ENCODE measurements around the gene GTF2B.

Gene GTF2B

DNA sequence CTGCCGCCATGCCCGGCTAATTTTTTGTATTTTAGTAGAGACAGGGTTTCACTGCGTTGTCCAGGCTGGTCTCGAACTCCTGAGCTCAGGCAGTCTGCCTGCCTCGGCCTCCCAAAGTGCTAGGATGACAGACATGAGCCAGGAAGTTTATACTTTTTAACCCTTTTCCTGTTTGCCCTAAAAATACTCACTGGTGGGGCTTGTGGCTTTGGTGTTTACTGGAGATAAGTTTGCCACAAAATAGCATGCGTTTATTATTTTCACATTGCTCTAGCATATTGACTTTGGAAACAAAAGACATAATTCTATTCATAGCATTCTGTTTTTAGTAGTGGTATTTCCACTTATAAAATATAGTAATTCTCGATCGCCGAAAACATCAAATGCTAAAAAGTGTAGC is 19.8 kb upstream of the GTF2B start:
- WGBS, 2 donors (ENCODE audit: extremely low coverage in 2 of 2, insufficient read length in 2 of 2, insufficient replicate concordance in 1 of 2): no CpG with 5 or more reads among the region's 9 CpGs
- Histone ChIP-seq H3K27ac (replicated peaks; ENCODE audit: low read length) (no peak overlapping the region), H3K4me3 (ENCODE audit: low read length in 2 of 2) (no peak overlapping the region), H3K9ac (ENCODE audit: low read depth, low read length, poor library complexity) (no peak overlapping the region), H3K27me3 (ENCODE audit: control insufficient read depth in 3 of 3, insufficient read depth in 3 of 3, low read depth in 1 of 3, low read length in 3 of 3) (no peaks in the 10 kb centered on the region), H4K91ac (ENCODE audit: low read depth, low read length, poor library complexity) (no peak overlapping the region), H2BK5ac (ENCODE audit: low read length) (no peak overlapping the region), H2BK15ac (ENCODE audit: low read length) (no peak overlapping the region), H3K4ac (ENCODE audit: low read length) (no peak overlapping the region), H3K4me2 (ENCODE audit: insufficient read depth, low read length, poor library complexity, severe bottlenecking) (no peak overlapping the region), H2BK12ac (ENCODE audit: low read length) (no peak overlapping the region), H3K9me3 (replicated peaks in 1 of 2; ENCODE audit: control insufficient read depth in 2 of 2, insufficient read depth in 1 of 2, low read depth in 1 of 2, low read length in 2 of 2) (peaks cover 0 to 8% of the 10 kb centered on the region in 2 donors), H2AK5ac (ENCODE audit: low read depth, low read length) (no peak overlapping the region), H3K23ac (ENCODE audit: low read depth, low read length, poor library complexity) (no peak overlapping the region), H3K18ac (ENCODE audit: low read length) (no peak overlapping the region), H3K79me1 (ENCODE audit: low read depth, low read length) (no peaks in the 10 kb centered on the region), H3K14ac (ENCODE audit: low read length) (no peak overlapping the region), H3K4me1 (ENCODE audit: control insufficient read depth in 2 of 2, insufficient read depth in 1 of 2, low read depth in 1 of 2, low read length in 2 of 2) (no peaks in the 10 kb centered on the region), H2BK120ac (ENCODE audit: low read depth, low read length) (no peak overlapping the region), H4K8ac (ENCODE audit: low read depth, low read length) (no peak overlapping the region), H3K36me3 (replicated peaks in 1 of 2; ENCODE audit: control insufficient read depth in 2 of 2, insufficient read depth in 2 of 2, low read length in 2 of 2) (no peaks in the 10 kb centered on the region), H2AFZ (ENCODE audit: low read length) (no peak overlapping the region)
- DNase-seq (ENCODE audit: low spot score): no peak

GRCh38 chr1:88910401-88910800 is 19.0 kb upstream of the GTF2B start:
- Histone ChIP-seq H2AFZ (ENCODE audit: low read length) (no peak overlapping the region), H3K4me3 (ENCODE audit: low read length in 2 of 2) (no peak overlapping the region), H3K27ac (replicated peaks; ENCODE audit: low read length) (no peak overlapping the region), H3K14ac (ENCODE audit: low read length) (no peak overlapping the region), H2BK12ac (ENCODE audit: low read length) (no peak overlapping the region), H3K4me2 (ENCODE audit: insufficient read depth, low read length, poor library complexity, severe bottlenecking) (no peak overlapping the region), H3K79me1 (ENCODE audit: low read depth, low read length) (no peaks in the 10 kb centered on the region), H3K18ac (ENCODE audit: low read length) (no peak overlapping the region), H3K4ac (ENCODE audit: low read length) (no peak overlapping the region), H2BK5ac (ENCODE audit: low read length) (no peak overlapping the region), H3K27me3 (ENCODE audit: control insufficient read depth in 3 of 3, insufficient read depth in 3 of 3, low read depth in 1 of 3, low read length in 3 of 3) (no peaks in the 10 kb centered on the region), H3K36me3 (replicated peaks in 1 of 2; ENCODE audit: control insufficient read depth in 2 of 2, insufficient read depth in 2 of 2, low read length in 2 of 2) (no peaks in the 10 kb centered on the region), H2BK15ac (ENCODE audit: low read length) (no peak overlapping the region), H2AK5ac (ENCODE audit: low read depth, low read length) (no peak overlapping the region), H3K23ac (ENCODE audit: low read depth, low read length, poor library complexity) (no peak overlapping the region), H4K91ac (ENCODE audit: low read depth, low read length, poor library complexity) (no peak overlapping the region), H3K9me3 (replicated peaks in 1 of 2; ENCODE audit: control insufficient read depth in 2 of 2, insufficient read depth in 1 of 2, low read depth in 1 of 2, low read length in 2 of 2) (peaks cover 0 to 7% of the 10 kb centered on the region in 2 donors), H3K4me1 (ENCODE audit: control insufficient read depth in 2 of 2, insufficient read depth in 1 of 2, low read depth in 1 of 2, low read length in 2 of 2) (no peaks in the 10 kb centered on the region), H2BK120ac (ENCODE audit: low read depth, low read length) (no peak overlapping the region), H4K8ac (ENCODE audit: low read depth, low read length) (no peak overlapping the region), H3K9ac (ENCODE audit: low read depth, low read length, poor library complexity) (no peak overlapping the region)
- no peak for DNase-seq (ENCODE audit: low spot score)
- no CpG with 5 or more reads among the region's 1 CpG for WGBS, 2 donors (ENCODE audit: extremely low coverage in 2 of 2, insufficient read length in 2 of 2, insufficient replicate concordance in 1 of 2)

DNA sequence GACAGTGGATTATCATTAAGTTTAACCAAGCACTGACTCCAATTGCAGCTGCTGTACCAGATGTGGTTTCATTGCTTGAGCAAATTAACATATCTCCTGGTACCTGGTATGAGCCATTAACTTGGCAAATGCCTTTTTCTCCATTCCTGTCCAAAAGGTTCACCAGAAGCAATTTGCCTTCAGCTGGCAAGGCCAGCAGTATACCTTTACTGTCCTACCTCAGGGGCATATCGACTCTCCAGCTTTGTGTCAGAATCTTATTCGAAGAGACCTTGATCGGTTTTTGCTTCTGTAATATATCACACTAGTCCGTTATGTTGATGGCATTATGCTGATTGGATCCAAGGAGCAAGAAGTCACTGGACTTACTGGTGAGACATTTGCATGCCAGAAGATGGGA is 9.5 kb upstream of the GTF2B start:
- H3K4me3 ChIP-seq (ENCODE audit: low read length in 2 of 2): no peak overlapping the region
- WGBS, 2 donors (ENCODE audit: extremely low coverage in 2 of 2, insufficient read length in 2 of 2, insufficient replicate concordance in 1 of 2): no CpG with 5 or more reads among the region's 4 CpGs
- H3K9me3 ChIP-seq (replicated peaks in 1 of 2; ENCODE audit: control insufficient read depth in 2 of 2, insufficient read depth in 1 of 2, low read depth in 1 of 2, low read length in 2 of 2): no peaks in the 10 kb centered on the region
- H2AFZ ChIP-seq (ENCODE audit: low read length): no peak overlapping the region
- H3K27me3 ChIP-seq (ENCODE audit: control insufficient read depth in 3 of 3, insufficient read depth in 3 of 3, low read depth in 1 of 3, low read length in 3 of 3): no peaks in the 10 kb centered on the region
- no peak overlapping the region for H2BK12ac ChIP-seq (ENCODE audit: low read length)
- no peak overlapping the region for H4K8ac ChIP-seq (ENCODE audit: low read depth, low read length)
- no peak overlapping the region for H3K18ac ChIP-seq (ENCODE audit: low read length)
- no peak overlapping the region for H3K9ac ChIP-seq (ENCODE audit: low read depth, low read length, poor library complexity)
- no peak overlapping the region for H2BK15ac ChIP-seq (ENCODE audit: low read length)
- no peak overlapping the region for H2BK5ac ChIP-seq (ENCODE audit: low read length)
- H3K14ac ChIP-seq (ENCODE audit: low read length): no peak overlapping the region
- no peak overlapping the region for H4K91ac ChIP-seq (ENCODE audit: low read depth, low read length, poor library complexity)
- H2BK120ac ChIP-seq (ENCODE audit: low read depth, low read length): no peak overlapping the region
- H3K79me1 ChIP-seq (ENCODE audit: low read depth, low read length): no peaks in the 10 kb centered on the region
- no peaks in the 10 kb centered on the region for H3K36me3 ChIP-seq (replicated peaks in 1 of 2; ENCODE audit: control insufficient read depth in 2 of 2, insufficient read depth in 2 of 2, low read length in 2 of 2)
- H2AK5ac ChIP-seq (ENCODE audit: low read depth, low read length): no peak overlapping the region
- no peak overlapping the region for H3K23ac ChIP-seq (ENCODE audit: low read depth, low read length, poor library complexity)
- H3K4me1 ChIP-seq (ENCODE audit: control insufficient read depth in 2 of 2, insufficient read depth in 1 of 2, low read depth in 1 of 2, low read length in 2 of 2): no peaks in the 10 kb centered on the region
- H3K4ac ChIP-seq (ENCODE audit: low read length): no peak overlapping the region
- DNase-seq (ENCODE audit: low spot score): no peak
- no peak overlapping the region for H3K27ac ChIP-seq (replicated peaks; ENCODE audit: low read length)
- H3K4me2 ChIP-seq (ENCODE audit: insufficient read depth, low read length, poor library complexity, severe bottlenecking): no peak overlapping the region

DNA sequence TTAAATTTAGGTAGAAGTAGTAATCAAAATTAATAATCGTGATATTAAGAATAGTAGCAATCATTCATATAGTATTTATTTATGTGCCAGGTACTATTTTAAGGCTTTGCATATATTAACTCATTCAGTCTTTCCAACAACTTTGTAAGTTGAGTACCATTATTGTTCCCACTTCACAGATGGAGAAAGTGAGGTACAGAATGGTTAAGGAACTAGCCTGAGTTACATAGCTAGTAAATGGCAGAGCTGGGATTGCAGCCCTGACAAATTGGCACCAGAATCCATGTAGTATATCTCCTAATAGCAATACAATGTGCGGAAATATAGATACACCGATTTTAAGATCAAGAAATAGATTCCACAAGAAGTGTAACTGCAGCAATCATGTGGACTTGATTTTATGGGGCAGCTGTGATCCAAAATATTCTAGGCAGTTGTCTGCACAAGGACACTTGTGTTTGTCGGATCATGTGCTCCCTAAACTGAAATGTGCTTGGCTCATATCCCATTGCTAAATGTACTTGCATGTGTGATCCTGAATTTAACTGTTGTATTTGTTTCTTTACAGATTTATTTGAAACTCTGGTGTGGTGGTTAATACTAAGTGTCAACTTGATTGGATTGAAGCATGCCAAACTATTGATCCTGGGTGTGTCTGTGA is 5.8 kb upstream of the GTF2B start:
- Histone ChIP-seq H3K4me2 (ENCODE audit: insufficient read depth, low read length, poor library complexity, severe bottlenecking) (no peak overlapping the region), H2AFZ (ENCODE audit: low read length) (no peak overlapping the region), H3K27me3 (ENCODE audit: control insufficient read depth in 3 of 3, insufficient read depth in 3 of 3, low read depth in 1 of 3, low read length in 3 of 3) (no peaks in the 10 kb centered on the region), H3K79me1 (ENCODE audit: low read depth, low read length) (no peaks in the 10 kb centered on the region), H4K8ac (ENCODE audit: low read depth, low read length) (no peak overlapping the region), H3K18ac (ENCODE audit: low read length) (no peak overlapping the region), H3K4me1 (ENCODE audit: control insufficient read depth in 2 of 2, insufficient read depth in 1 of 2, low read depth in 1 of 2, low read length in 2 of 2) (no peaks in the 10 kb centered on the region), H3K36me3 (replicated peaks in 1 of 2; ENCODE audit: control insufficient read depth in 2 of 2, insufficient read depth in 2 of 2, low read length in 2 of 2) (no peaks in the 10 kb centered on the region), H3K27ac (replicated peaks; ENCODE audit: low read length) (no peak overlapping the region), H3K4ac (ENCODE audit: low read length) (no peak overlapping the region), H2BK5ac (ENCODE audit: low read length) (no peak overlapping the region), H2BK15ac (ENCODE audit: low read length) (no peak overlapping the region), H3K9ac (ENCODE audit: low read depth, low read length, poor library complexity) (no peak overlapping the region), H3K9me3 (replicated peaks in 1 of 2; ENCODE audit: control insufficient read depth in 2 of 2, insufficient read depth in 1 of 2, low read depth in 1 of 2, low read length in 2 of 2) (no peaks in the 10 kb centered on the region), H3K4me3 (ENCODE audit: low read length in 2 of 2) (no peak overlapping the region), H4K91ac (ENCODE audit: low read depth, low read length, poor library complexity) (no peak overlapping the region), H3K23ac (ENCODE audit: low read depth, low read length, poor library complexity) (no peak overlapping the region), H3K14ac (ENCODE audit: low read length) (no peak overlapping the region), H2BK12ac (ENCODE audit: low read length) (no peak overlapping the region), H2AK5ac (ENCODE audit: low read depth, low read length) (no peak overlapping the region), H2BK120ac (ENCODE audit: low read depth, low read length) (no peak overlapping the region)
- no peak for DNase-seq (ENCODE audit: low spot score)
- WGBS, 2 donors (ENCODE audit: extremely low coverage in 2 of 2, insufficient read length in 2 of 2, insufficient replicate concordance in 1 of 2): 100% methylated on average over 1 of the region's 4 CpGs; no CpG with 5 or more reads in 1 of the 2 donors
